Stimulated activated CD8-positive, alpha-beta memory T cell treated with anti-CD3 and anti-CD28 coated beads, Interleukin-4, amount 100 ng/mL, for 48 hours (primary cell): ENCODE data around the gene CDK5RAP1.
"Not testable (repeated sequence)": the region's sequence is repeated elsewhere in the genome, so short reads cannot be mapped to it uniquely, and the experiment has no call there.

Experiments
- DNase-seq: peaks from one replicate; pipeline ENCODE4 v3.0.0-alpha.2; 2020

CDK5RAP1 gene

DNA sequence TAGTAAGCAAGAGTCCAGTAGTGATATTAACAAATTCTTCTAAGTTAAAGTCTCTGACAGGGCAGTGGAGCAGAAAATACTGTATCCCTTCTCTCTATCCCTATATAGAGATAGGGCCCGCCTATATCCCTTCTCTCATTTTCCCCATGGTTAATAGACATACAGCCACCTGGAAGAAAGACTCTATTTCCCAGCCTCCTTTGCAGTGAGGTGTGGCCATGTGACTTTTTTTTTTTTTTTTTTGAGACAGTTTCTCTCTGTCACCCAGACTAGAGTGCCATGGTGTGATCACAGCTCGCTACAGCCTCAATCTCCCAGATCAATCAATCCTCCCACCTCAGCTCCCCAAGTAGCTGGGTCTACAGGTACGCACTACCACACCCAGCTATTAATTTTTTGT lies 16.7 kb upstream of the CDK5RAP1 start:
- no peak for DNase-seq

DNA sequence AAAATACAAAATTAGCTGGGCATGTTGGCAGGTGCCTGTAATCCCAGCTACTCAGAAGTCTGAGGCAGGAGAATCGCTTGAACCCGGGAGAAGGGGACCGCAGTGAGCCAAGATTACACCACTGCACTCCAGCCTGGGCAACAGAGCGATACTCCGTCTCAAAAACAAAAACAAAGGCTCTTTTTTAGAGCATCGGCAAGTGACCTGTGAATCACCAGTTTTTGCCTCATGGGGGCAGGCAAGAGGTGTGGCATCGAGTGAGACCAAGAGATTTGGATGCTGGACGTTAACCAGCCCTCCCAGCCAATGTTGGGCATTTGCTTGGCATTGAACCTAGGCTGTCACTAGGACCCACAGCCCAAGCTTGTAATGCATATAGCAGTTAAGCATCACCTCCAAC lies 14.6 kb upstream of the CDK5RAP1 start:
- DNase-seq: no peak

DNA sequence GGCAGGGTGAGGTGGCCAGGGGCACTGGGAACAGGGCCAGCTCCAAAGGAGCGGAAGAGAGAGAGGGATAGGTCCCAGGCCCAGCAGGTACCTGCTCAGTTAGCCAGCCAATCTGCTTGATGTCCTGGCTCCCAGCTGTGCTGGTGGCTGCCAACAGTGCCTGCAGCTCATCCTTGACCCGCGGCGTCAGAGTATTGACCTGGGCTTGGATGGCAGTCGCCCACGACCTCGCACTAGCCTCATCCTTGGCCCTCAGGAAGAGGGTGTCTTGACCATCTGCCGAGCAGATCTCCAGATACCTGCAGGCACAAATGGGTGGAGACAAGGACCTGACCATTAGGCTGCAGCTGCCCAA lies 11.1 kb upstream of the CDK5RAP1 start:
- no peak for DNase-seq

DNA sequence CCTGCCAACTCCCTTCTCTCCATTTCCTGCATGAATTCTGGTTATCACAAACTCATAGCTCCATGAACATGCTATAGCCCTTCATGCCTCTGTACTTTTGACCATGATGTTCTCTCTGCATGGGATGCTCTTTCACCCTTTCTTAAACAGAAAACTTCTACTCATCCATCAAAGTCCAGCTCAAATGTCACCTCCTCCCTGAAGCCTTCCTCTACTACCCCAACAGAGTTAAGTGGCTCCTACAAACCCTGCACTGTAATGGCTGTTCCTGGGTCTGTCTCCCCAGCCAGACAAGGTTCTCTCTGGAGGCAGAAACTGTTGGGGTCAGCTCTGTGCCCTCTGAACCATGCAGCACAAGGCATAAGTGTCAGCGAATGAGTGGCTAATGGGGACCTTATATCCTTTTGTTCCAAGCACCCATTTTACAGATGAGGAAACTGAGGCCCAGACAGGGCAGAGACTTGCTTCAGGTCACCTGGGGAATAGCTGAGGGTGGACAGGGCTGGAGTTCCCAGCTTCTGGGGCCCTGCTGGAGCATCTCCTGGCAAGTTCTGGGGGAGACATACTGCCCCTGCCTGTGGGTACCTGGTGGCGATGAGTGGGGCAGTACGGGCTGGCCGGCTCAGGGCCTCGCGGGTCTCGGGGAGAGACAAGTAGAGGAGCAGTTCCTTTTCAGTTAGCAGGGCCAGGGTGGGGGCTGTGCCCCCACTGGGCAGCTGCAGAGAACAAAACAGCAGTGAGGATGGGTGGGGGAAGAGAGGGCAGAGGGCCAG lies 10.6 kb upstream of the CDK5RAP1 start:
- no peak for DNase-seq

DNA sequence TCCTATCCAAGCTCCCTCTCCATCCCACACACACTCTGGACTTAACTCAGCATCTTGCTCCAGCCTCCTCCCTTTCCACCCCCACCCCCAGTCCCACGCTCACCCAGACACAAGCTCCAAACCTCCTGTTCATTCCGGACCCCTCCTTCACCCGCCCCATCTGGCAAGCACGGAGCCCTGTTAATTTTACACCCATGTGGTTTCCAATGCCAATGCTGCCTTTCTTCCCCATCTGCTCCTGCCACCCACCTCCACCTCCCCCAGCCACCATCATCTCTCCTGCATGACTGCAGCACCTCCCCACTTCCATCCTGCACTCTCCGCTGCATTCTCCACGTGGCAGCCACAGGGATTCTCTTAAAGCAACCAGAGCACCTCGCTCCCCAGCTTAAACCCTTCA lies 9.9 kb upstream of the CDK5RAP1 start:
- no peak for DNase-seq

DNA sequence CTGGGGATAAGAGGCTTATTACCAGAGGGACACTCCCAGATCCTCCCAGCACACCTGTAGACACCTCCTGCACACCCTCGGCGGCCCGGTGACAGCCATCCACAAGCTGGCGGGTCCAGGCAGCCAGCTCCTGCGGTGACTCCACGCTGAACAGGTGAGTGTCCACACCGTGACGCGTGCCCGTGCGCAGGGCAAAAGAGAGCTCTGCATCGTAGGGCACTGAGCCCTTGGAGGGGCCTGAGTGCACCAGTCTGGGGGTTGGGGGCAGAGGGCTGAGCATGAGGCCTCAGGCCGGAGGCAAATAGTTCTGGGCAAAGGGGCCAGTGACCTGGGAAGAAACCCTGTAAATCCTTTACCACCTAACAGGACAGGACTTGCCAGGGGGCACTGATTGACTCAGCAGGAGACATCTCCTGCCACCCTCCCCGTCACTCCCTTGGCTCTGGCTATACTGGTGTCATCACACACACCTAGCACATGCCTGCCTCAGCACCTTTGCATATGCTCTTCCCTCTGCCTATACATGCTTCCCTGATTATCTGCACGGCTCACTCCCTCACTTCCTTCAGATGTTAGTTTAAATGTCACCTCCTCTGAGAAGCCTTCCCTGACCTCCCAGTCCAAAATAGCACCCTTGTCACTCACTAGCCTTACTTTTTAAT lies 8.9 kb upstream of the CDK5RAP1 start:
- DNase-seq: no peak

DNA sequence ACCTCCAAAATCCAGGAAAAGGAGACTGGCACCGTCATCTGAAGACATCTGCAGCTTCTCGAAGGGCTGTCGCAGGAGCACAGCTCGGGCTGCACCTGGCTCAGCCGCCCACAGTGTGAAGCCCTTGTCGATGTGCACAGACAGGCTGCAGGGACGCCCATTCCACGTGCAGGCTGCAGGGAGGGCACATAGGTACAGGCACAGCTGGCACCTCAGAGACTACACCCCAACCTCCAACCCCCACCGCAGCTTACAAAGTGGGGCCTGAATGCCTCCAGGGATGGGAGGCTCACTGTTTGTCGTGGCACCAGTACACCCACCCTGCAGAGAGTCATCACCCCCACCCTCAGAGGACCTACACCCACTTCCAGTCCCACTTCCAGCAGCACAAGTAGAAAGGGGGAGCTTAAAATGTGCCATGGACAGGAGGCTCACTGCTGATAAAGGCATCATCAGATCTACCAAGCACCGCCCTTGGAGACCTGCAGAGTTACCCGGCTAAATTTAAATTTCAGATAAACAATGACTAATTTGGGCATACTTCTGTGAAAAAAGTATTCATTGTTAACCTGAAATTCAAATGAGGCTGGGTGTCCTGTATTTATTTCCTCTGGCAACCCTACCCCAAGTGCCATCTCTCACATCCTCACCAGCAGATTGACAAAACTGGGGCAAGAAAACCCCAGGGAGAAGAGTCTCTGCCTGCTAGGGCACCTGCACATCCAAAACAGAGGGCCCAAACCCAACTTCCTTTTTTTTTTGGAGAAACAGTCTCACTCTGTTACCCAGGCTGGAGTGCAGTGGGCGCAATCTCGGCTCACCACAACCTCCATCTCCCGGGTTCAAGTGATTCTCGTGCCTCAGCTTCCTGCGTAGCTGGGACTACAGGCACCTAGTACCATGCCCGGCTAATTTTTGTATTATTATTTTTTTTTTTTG lies 7.7 kb upstream of the CDK5RAP1 start:
- no peak for DNase-seq

DNA sequence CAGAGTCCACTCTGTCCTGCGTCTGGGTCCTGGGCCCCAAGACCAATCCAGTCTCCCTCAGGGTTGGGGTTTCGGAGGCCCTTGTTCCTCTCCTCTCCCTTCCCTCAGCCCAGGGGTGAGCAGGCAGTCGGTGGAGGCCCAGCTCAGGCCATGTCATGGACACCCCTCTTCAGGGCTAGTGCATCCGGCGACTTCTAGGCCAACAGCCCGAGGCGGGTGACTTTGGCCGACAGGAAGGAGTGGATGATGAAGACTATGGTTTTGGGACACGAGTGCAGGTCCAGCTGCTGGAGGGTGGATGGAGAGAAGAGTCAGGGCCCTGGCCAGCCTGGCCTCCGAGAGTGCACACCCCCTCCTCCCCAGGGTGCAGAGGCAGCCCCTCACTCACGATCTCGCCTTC lies 7.0 kb upstream of the CDK5RAP1 start:
- no peak for DNase-seq

DNA sequence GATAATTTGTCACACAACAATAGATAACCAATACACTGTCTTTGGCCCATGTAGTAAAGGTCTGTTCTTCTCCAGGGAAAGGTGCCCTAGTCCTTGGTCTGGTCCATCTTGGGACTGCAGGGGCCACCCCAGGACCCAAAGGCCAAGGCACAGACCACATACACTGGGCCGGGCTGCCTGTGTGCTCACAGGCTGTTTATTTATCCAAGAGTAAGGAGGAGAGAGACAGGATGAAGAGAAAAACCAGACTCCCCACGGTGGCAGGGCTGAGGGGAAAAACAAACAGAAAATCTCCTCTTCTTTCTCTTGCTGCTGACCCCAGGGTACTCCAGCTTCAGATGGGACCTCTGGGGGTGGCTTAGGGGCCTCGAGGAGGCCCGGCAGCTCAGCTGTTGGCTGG lies 6.5 kb upstream of the CDK5RAP1 start:
- DNase-seq: no peak

DNA sequence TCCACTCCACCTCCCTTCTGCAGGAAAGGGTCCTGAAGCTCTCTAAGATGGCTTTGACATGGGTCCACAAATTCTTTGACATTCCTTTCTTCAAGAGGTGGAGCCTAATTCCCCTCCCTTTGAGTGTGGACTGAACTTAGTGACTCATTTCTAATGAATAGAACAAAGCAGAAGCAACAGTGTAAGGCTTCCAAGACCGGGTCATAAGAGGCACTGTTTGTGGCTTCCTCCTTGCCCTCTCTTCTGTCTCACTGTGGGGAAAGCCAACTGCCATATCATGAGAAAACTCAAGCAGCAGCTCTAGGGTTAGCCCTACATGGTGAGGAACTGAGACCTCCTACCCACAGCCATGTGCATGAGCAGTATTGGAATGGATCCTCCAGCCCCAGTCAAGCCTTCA lies 5.9 kb upstream of the CDK5RAP1 start:
- DNase-seq: no peak

DNA sequence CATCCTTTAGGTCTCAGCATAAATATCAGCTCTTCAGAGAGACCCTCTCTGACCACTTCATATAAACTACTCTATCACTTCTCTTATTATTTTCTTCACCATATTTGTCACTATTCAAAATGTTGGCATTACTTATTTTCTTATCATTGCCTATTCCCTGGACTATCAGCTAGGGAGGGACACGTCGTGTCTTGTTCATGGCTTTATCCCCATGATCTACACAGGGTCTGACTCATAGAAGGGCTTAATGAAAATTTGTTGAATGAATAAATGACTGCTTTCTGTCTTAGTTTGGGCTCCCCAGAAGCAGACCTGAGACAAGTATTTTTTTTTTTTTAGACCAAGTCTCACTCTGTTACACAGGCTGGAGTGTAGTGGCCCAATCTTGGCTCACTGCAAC lies 3.0 kb upstream of the CDK5RAP1 start:
- no peak for DNase-seq

DNA sequence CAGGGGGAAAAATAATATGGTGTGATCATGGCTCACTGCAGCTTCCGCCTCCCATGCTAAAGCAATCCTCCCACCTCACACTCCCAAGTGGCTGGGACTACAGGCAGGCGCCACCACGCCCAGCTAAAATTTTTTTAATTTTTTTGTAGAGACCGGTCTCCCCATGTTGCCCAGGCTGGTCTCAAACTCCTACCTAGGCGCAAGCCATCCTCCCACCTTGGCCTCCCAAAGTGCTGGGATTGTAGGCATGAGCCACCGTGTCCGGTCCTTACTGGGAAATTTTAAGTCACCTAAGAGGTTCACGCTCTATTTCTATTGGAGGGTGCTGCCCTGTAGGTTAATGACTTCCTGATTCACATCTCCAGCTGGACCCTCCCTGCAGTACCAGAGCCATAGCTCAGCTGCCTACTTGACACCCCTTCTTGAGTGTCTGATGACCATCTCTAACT lies 626 bp upstream of the CDK5RAP1 start:
- peak; percentile 27 for DNase-seq

DNA sequence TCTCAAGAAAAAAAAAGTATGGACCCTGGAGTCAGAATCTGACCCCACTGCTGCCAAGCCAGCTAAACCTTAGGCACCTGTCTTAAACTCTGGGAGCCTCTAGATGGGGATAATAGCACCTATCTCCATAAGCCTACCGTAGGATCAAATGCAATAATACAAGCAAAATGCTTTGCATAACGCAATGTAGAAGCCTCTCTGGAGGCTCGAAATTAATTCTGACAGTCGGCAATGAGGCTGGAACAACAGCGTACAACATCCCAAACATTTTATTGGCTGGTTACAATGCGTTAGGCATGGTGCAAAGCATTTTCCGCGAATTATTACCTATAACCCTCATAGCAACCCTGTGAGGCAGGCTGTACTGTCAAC lies 521 bp downstream of the CDK5RAP1 start:
- DNase-seq: no peak

DNA sequence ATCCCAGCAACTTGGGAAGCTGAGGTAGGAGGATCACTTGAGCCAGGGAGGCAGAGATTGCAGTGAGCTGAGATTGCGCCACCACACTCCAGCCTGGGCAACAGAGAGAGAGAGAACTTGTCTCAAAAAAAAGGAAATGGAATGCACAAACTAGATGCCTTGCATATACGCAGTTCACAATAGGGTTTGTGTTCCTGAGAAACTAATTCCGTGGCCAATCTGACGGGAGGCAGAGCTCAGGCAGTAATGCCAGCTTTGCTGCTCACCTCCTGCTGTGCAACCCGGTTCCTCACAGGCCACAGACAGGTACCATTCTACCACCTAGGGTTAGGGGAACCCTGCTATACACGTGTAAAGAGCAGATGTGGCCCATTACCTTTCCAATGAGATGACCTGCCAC lies 1.4 kb downstream of the CDK5RAP1 start:
- DNase-seq: no peak

DNA sequence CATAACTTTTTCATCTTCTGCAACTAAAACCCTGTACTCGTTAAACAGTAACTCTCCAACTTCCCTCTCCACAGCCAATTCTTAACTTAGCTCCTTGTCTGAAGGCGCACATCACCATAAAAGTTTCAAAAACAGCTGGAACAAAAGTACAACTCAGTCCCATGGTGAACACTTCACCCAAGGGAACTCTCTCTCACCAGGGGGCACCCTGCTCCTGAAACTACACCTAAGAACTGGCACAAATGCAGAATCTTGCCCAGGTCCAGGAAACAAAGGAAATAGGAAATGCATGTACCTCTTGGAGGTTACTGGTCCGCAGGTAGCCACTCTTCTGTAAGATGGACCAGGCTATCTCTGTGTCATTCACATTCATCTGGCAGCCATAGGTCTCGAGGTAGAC lies 6.6 kb downstream of the CDK5RAP1 start:
- no peak for DNase-seq

DNA sequence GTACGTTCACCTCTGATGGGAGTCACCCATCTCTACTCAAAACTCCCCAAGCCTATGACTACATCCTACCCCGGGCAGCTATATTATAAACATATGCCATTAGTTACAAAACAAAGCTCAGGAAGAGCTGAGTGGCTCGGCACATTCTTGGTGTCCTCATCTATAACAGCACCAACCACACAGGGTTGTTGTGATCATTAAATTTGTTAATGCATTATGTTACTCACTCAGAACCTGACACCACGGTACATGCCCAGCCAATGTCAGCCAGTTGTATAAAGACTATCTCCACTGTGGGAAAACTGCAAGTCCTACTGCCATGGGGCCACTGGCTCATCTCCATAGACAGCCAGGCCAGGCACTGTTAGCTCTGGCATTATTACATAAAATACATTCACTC lies 7.7 kb downstream of the CDK5RAP1 start:
- DNase-seq: no peak

DNA sequence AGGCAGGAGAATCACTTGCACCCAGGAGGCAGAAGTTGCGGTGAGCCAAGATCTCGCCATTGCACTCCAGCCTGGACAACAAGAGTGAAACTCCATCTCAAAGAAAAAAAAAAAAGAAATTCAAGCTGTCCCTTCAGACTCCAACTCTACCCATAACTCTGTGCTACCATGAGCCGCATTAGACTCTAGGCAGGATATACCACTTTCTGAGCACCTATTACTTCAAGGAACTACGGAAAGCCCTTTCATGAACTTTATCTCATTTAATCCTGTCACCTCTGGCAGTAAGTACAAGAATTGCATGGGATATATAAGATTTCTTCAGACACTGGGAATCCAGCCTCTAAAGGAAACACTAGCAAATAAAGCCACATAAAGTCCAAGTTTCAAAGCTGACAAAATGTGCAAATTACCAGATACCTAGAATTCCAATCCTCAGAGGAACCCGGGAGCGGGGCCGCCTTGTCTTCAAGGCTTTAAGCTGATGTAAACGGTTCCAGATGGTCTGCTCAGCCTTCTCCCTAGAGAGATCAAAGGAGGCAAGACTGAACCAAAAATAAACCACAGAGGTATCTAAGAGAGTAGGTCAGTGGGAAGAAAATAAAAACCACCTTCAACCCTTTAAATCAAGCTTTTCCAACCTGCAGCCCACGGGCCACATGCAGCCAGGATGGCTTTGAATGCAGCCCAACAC lies 9.4 kb downstream of the CDK5RAP1 start:
- no peak for DNase-seq

DNA sequence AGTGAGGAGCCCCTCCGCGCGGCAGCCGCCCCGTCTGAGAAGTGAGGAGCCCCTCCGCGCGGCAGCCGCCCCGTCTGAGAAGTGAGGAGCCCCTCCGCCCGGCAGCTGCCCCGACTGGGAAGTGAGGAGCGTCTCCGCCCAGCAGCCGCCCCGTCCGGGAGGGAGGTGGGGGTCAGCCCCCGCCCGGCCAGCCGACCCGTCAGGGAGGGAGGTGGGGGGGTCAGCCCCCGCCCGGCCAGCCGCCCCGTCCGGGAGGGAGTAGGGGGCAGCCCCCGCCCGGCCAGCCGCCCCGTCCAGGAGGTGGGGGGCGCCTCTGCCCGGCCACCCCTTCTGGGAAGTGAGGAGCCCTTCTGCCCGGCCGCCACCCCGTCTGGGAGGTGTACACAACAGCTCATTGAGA lies 12.0 kb downstream of the CDK5RAP1 start:
- not testable (repeated sequence) for DNase-seq

DNA sequence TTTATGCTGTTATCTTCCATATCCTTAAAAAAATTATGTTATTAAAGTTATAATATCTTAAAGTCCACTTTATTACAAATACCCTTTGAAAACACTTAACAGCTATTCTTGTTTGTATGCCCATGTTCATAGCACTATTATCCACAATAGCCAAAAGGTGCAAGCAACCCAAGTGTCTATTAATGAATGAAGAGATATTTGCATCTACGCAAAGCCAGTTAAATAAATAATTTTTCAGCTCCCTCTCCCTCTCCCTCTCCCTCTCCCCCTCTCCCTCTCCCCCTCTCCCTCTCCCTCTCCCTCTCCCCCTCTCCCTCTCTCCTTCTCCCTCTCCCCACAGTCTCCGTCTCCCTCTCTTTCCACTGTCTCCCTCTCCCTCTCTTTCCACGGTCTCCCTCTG lies 13.1 kb downstream of the CDK5RAP1 start:
- DNase-seq: no peak

DNA sequence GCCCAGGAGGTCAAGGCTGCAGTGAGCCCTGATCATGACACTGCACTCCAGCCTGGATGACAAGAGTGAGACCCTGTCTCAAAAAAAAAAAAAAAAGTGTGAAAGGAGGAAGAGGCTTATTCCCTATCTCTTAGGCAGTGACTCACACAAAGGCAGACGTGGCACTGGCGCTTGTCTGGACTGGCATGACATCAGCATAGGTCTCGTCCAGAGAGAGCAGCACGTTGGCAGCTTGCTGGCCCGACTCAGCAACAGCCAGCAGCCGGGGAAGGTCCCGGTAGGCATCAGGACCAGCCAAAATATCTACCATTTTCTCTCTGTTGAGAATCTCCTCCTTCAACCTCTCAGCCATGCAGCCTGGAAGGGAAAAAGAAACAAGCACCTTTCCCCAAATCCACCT lies 14.1 kb downstream of the CDK5RAP1 start:
- DNase-seq: no peak

DNA sequence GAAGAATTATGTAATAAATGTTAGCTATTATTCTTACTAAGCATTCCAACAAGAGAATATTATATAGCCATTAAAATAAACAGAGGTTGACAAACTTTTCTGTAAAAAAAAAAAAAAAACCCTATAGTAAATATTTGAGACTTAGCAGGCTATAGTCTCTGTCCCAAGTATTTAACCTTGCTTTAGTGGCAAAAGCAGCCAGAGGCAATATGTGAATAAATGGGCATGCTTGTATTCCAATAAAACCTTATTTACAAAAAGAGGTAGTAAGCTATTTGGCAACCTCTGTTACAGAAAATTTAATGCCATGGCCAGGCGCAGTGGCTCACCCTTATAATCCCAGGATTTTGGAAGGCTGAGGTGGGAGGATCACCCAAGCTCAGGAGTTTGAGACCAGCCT lies 14.6 kb downstream of the CDK5RAP1 start:
- no peak for DNase-seq

DNA sequence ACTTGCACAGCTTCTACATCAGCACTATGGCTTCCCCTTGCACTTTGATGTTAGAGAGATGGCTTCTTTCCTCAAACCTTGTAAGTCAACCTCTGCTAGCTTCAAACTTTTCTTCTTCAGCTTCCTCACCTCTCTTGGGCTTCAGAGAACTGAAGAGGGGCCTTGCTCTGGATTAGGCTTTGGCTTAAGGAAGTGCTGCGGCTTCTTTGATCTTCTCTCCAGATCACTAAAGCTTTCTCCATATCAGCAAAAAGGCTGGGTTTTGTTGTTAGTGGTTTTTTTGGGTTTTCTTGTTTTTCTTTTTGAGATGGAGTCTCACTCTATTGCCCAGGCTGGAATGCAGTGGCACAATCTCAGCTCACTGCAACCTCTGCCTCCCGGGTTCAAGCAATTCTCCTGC lies 24.0 kb downstream of the CDK5RAP1 start:
- DNase-seq: no peak
